Adipocyte (in vitro differentiated cells): ENCODE measurements around the gene RAB10.

Experiments
- DNase-seq: peaks from one replicate; pipeline ENCODE4 v3.0.0-alpha.2; 2015; ENCODE audit warnings: low read depth
- H3K27me3 ChIP-seq: replicated peaks from 2 replicates; pipeline ENCODE4 v1.7.0; 2013; ENCODE audit warnings: mild to moderate bottlenecking, low read length, moderate library complexity; ENCODE audit not compliant: control insufficient read depth, insufficient read depth
- H3K36me3 ChIP-seq: 2 replicates; pipeline ENCODE4 v1.7.0; 2013; ENCODE audit warnings: low read length, mild to moderate bottlenecking, moderate library complexity; ENCODE audit not compliant: control insufficient read depth, insufficient read depth, severe bottlenecking
- H3K4me1 ChIP-seq: 2 replicates; pipeline ENCODE4 v1.7.0; 2013; ENCODE audit warnings: mild to moderate bottlenecking, low read length, moderate library complexity; ENCODE audit not compliant: control insufficient read depth, insufficient read depth
- H3K4me3 ChIP-seq: 2 replicates; pipeline ENCODE4 v1.7.0; 2013; ENCODE audit warnings: mild to moderate bottlenecking, low read length, moderate library complexity
- H3K9ac ChIP-seq: 2 replicates; pipeline ENCODE4 v1.7.0; 2013; ENCODE audit warnings: mild to moderate bottlenecking, low read length, moderate library complexity
- H3K9me3 ChIP-seq: 2 replicates; pipeline ENCODE4 v1.7.0; 2013; ENCODE audit warnings: mild to moderate bottlenecking, low read length, moderate library complexity; ENCODE audit not compliant: control insufficient read depth

The RAB10 gene

GRCh38 chr2:26001743-26002351, 32.0 kb upstream of the RAB10 start:
- Histone ChIP-seq H3K27me3 (no peaks in the 10 kb centered on the region), H3K4me1 (peaks cover 35% of the 10 kb centered on the region), H3K4me3 (no peak overlapping the region), H3K36me3 (no peaks in the 10 kb centered on the region), H3K9me3 (no peaks in the 10 kb centered on the region), H3K9ac (peak overlapping the region; percentile 18)
- peak; percentile 54 for DNase-seq

GRCh38 chr2:26002632-26003310, 31.1 kb upstream of the RAB10 start:
- no peaks in the 10 kb centered on the region for H3K27me3 ChIP-seq
- H3K4me1 ChIP-seq = peaks cover 32% of the 10 kb centered on the region
- H3K4me3 ChIP-seq = no peak overlapping the region
- H3K36me3 ChIP-seq = no peaks in the 10 kb centered on the region
- no peak for DNase-seq
- H3K9me3 ChIP-seq = no peaks in the 10 kb centered on the region
- H3K9ac ChIP-seq = no peak overlapping the region

GRCh38 chr2:26008095-26008494, 25.8 kb upstream of the RAB10 start:
- Histone ChIP-seq H3K4me1 (peaks cover 32% of the 10 kb centered on the region), H3K27me3 (no peaks in the 10 kb centered on the region), H3K4me3 (no peak overlapping the region), H3K9ac (no peak overlapping the region), H3K9me3 (no peaks in the 10 kb centered on the region), H3K36me3 (no peaks in the 10 kb centered on the region)
- DNase-seq = no peak

GRCh38 chr2:26008851-26009566, 24.9 kb upstream of the RAB10 start:
- H3K4me3 ChIP-seq = peak overlapping the region; percentile 8
- no peaks in the 10 kb centered on the region for H3K9me3 ChIP-seq
- peak; percentile 71 for DNase-seq
- H3K27me3 ChIP-seq = no peaks in the 10 kb centered on the region
- no peaks in the 10 kb centered on the region for H3K36me3 ChIP-seq
- H3K9ac ChIP-seq = peak overlapping the region; percentile 79
- peaks cover 32% of the 10 kb centered on the region for H3K4me1 ChIP-seq

- DNase-seq = no peak
- Histone ChIP-seq H3K27me3 (no peaks in the 10 kb centered on the region), H3K4me1 (peaks cover 32% of the 10 kb centered on the region), H3K36me3 (no peaks in the 10 kb centered on the region), H3K4me3 (no peak overlapping the region), H3K9ac (no peak overlapping the region), H3K9me3 (no peaks in the 10 kb centered on the region)
These were observed 24.3 kb upstream of the RAB10 start for GRCh38 chr2:26009567-26009963.

- Histone ChIP-seq H3K9me3 (no peaks in the 10 kb centered on the region), H3K36me3 (no peaks in the 10 kb centered on the region), H3K4me3 (no peak overlapping the region), H3K4me1 (peaks cover 32% of the 10 kb centered on the region), H3K9ac (no peak overlapping the region), H3K27me3 (no peaks in the 10 kb centered on the region)
- no peak for DNase-seq
These were observed 22.9 kb upstream of the RAB10 start for GRCh38 chr2:26010943-26011342.

- Histone ChIP-seq H3K4me3 (no peak overlapping the region), H3K27me3 (no peaks in the 10 kb centered on the region), H3K9ac (no peak overlapping the region), H3K36me3 (no peaks in the 10 kb centered on the region), H3K4me1 (peaks cover 39% of the 10 kb centered on the region), H3K9me3 (no peaks in the 10 kb centered on the region)
- DNase-seq = no peak
These were observed 22.3 kb upstream of the RAB10 start for GRCh38 chr2:26011609-26011989.

GRCh38 chr2:26011990-26012856, 21.7 kb upstream of the RAB10 start:
- peak; percentile 47 for DNase-seq
- H3K36me3 ChIP-seq = no peaks in the 10 kb centered on the region

GRCh38 chr2:26013668-26014067, 20.2 kb upstream of the RAB10 start:
- DNase-seq = no peak
- no peak overlapping the region for H3K9ac ChIP-seq
- H3K36me3 ChIP-seq = no peaks in the 10 kb centered on the region
- H3K27me3 ChIP-seq = no peaks in the 10 kb centered on the region
- H3K9me3 ChIP-seq = no peaks in the 10 kb centered on the region
- H3K4me3 ChIP-seq = no peak overlapping the region
- H3K4me1 ChIP-seq = peaks cover 46% of the 10 kb centered on the region

More at GRCh38 chr2:26011990-26012856, 21.7 kb upstream of the RAB10 start:
- H3K4me1 ChIP-seq = peaks cover 41% of the 10 kb centered on the region
- H3K27me3 ChIP-seq = no peaks in the 10 kb centered on the region
- H3K9ac ChIP-seq = no peak overlapping the region
- no peak overlapping the region for H3K4me3 ChIP-seq
- no peaks in the 10 kb centered on the region for H3K9me3 ChIP-seq

GRCh38 chr2:26016012-26016705, 17.7 kb upstream of the RAB10 start:
- Histone ChIP-seq H3K4me1 (peaks cover 38% of the 10 kb centered on the region), H3K27me3 (no peaks in the 10 kb centered on the region), H3K36me3 (no peaks in the 10 kb centered on the region), H3K9ac (peak overlapping the region; percentile 65), H3K9me3 (no peaks in the 10 kb centered on the region), H3K4me3 (peak overlapping the region; percentile 51)
- peak; percentile 47 for DNase-seq
